Dermis blood vessel endothelial cell (primary cell): ENCODE data around the gene MRNIP. TPM values are rescaled to one million over a fixed set of nuclear protein-coding genes. Genes with fewer than 3 reads are reported as not detected.

ENCODE experiments used
- DNase-seq: peaks from one replicate; pipeline ENCODE4 v3.0.0; 2010
- total RNA-seq: library from RNA; depleted of rRNA; stranded (reverse); fragments of >200 nt; gene quantifications from 2 replicates; pipeline ENCODE4 v1.2.3, GENCODE V29; 2014

The MRNIP gene
- total RNA-seq, 1 donor from 2014 or later: 11.9 TPM

DNA sequence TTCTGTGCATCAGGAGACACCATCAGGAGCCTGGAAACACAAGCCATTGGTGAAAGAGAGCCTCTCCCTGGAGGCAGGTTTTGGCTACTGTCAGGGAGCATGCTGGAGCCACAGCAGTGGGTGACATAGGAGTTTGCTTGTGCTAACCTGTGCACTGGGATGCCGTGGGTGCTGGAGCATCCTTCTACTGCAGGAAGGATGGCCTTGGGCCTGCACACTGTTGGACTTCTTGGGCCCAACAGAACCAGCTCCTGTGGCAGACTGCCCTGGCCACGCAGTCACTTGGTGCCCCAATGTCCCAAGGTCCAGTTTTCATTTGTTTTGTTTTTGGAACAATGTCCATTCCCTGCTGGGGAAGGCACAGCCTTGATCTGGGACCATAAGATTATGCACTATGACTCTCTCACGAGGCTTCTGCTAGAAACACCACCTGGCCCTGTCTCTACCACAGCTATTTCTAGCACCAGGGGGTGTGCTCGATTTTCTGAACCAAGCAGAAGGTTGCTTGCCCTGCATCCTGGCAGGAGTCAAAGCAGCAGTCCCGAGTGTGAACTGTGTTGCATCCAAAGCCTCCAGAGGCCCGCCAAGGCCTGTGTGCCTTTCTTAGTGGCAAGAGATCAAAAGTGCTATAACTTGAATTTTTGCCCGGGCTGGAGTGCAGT is 70.3 kb downstream of the MRNIP start:
- DNase-seq: no peak

Other genes with a start within 250 kb of the MRNIP start
- 656 and 803 TPM in 2 replicates for gene HNRNPH1, start 235.1 kb downstream of the MRNIP start, total RNA-seq
- not detected in 2 replicates for gene CBY3, start 177.8 kb downstream of the MRNIP start, total RNA-seq
- 796 and 1,147 TPM in 2 replicates for gene CANX, start 159.8 kb downstream of the MRNIP start, total RNA-seq
- 9.2 and 15.6 TPM in 2 replicates for gene MAML1, start 126.0 kb downstream of the MRNIP start, total RNA-seq
- 0.79 and 0.85 TPM in 2 replicates for gene LTC4S, start 64.8 kb downstream of the MRNIP start, total RNA-seq
- 229 and 248 TPM in 2 replicates for gene MGAT4B, start 52.0 kb downstream of the MRNIP start, total RNA-seq
- gene SQSTM1, start 37.9 kb downstream of the MRNIP start, total RNA-seq: 644 and 1,006 TPM in 2 replicates
- gene TBC1D9B, start 49.1 kb upstream of the MRNIP start, total RNA-seq: 64.2 and 97.8 TPM in 2 replicates
- 61.6 and 69.4 TPM in 2 replicates for gene RNF130, start 212.9 kb upstream of the MRNIP start, total RNA-seq